ENCODE measurements around the gene ZC3H7A.
"Not testable (repeated sequence)": the region's sequence is repeated elsewhere in the genome, so short reads cannot be mapped to it uniquely, and the experiment has no call there.

Gene ZC3H7A, protein sequence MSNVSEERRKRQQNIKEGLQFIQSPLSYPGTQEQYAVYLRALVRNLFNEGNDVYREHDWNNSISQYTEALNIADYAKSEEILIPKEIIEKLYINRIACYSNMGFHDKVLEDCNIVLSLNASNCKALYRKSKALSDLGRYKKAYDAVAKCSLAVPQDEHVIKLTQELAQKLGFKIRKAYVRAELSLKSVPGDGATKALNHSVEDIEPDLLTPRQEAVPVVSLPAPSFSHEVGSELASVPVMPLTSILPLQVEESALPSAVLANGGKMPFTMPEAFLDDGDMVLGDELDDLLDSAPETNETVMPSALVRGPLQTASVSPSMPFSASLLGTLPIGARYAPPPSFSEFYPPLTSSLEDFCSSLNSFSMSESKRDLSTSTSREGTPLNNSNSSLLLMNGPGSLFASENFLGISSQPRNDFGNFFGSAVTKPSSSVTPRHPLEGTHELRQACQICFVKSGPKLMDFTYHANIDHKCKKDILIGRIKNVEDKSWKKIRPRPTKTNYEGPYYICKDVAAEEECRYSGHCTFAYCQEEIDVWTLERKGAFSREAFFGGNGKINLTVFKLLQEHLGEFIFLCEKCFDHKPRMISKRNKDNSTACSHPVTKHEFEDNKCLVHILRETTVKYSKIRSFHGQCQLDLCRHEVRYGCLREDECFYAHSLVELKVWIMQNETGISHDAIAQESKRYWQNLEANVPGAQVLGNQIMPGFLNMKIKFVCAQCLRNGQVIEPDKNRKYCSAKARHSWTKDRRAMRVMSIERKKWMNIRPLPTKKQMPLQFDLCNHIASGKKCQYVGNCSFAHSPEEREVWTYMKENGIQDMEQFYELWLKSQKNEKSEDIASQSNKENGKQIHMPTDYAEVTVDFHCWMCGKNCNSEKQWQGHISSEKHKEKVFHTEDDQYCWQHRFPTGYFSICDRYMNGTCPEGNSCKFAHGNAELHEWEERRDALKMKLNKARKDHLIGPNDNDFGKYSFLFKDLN

DNA sequence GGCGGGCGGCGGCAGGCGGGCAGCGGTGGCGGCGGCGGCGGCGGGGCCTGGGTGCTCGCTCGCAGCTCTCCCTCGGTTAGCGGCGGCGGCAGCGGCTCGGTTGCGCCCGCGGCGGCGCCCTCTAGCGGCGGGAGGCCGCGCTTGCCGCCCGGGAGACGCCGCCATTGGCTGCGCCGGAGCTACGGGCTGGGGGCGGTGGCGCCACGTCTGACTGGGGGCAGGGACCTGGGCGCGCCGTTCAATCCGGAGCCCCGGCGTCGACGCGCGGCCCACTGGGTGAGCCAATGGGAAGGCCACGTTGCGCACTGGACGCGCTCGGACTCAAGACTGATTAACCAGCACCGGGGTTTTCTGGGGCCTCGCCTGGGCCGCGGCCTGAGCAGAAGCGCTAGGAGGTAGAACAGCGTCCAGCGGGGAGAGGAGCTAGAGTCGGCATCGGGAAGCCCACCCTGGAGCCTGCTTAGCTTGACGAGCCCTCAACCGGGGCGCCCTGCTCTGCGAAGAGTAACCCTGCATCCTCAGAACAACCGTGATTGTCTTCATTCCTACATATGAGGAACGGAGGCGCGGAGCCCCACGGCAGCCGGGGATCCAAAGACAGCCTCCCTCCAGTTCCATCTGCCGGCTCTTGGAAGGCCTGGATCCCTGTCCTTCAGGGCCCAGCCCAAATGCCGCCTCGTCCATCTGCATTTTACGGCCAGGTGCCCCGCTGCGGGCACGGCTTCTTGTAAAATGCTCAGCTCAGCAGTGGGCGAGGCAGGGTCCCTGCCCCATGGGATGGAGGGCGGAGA is at the start of gene ZC3H7A:
Gene ZC3H7A, minus strand, starts transcription at position 93 of the 791 bp plus-strand sequence. CDS start 14,904 bp downstream, outside the sequence.
- peak; percentile 52 to 97 (median 91) for DNase-seq

DNA sequence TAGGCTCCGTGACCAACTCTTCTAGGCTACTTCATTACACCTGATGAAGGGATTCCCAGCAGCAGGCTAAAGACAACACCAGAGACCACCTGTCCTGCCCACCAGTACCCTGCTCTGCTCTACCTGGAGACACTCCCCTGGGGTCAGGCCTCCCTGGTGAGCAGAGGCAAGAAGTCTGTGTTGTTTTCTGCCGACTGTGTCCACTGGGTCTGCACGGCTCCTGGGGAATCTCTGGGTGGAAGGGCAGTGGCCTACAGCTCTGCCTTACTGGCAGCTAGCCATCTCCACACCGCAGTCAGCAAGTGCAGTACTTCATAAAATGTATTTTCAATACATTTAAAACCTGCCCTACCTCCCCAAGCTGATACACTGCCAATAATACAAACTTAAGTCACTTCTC is 47.4 kb upstream of the ZC3H7A start:
- DNase-seq, result no peak

DNA sequence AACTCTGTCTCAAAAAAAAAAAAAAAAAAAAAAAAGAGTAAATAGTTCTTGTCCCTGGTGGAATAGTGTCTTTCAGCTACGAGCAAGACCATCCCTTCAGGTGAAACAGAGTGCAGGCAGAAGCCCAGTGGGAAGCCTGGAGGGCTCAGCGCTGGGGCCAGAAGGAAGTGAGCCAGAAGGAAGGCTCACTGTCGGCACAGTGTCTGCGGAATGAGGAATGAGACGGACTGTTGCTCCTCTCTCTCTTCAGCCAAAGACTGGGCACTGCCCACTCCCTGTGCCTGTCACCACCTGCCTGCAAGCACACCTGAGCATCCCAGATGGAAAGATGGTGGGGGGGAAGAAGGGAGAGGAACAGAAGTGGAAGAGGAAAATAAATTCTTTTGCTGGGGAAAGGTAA is 46.8 kb upstream of the ZC3H7A start:
- peak in 1 of 14 donors; percentile 54 for DNase-seq

DNA sequence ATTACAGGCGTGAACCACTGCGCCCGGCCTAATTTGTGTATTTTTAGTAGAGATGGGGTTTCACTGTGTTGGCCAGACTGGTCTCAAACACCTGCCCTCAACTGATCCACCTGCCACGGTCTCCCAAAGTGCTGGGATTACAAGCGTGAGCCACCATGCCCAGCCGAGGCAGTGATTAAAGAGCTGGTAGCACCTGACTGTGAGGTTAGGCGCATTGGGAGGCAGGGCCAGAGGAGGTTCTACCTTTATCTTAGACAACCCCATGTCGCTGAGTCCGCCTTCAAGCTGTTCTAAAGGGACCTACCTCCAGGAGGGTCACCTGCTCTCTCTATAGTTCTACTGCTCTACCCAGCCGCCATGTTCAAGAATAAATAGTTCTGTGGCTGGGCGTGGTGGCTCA is 46.1 kb upstream of the ZC3H7A start:
- DNase-seq, result no peak

DNA sequence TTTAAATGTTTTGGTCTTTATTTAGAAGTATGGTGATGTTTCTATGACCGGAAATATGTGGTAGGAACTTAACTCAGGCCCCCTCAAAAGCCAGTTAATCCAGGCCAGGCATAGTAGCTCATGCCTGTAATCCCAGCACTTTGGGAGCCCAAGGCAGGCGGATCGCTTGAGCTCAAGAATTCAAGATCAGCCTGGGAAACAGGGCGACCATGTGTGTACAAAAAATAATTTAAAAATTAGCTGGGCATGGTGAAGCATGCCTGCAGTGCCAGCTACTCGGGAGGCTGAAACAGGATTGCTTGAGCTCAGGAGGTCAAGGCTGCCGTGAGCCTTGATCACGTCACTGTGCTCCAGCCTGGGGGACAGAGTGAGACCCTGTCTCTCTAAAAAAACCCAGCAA is 44.0 kb upstream of the ZC3H7A start:
- no peak for DNase-seq

DNA sequence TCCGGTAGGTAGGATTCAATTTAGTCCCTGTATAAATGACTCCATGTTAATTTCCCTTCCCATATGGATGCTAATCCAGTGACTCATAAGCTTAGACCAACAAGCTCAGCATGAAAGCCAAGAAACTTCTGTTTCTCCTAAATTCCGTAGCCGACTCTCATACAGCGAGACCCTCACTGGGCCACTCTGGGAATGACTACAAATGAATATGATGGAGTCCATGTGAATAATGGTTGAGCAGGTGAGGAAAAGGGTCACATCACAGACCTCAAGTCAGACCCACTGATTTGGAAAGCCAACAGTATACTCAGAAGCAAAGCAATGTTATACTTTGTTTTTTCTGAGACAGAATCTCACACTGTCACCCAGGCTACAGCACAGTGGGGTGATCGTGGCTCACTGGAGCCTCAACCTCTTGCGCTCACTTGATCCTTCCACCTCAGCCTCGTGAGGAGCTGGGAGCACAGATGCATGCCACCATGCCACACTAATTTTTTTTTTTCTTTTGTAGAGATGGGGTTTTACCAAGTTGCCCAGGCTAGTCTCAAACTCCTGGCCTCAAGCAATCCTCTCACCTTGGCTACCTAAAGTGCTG is 39.7 kb upstream of the ZC3H7A start:
- DNase-seq, result no peak

DNA sequence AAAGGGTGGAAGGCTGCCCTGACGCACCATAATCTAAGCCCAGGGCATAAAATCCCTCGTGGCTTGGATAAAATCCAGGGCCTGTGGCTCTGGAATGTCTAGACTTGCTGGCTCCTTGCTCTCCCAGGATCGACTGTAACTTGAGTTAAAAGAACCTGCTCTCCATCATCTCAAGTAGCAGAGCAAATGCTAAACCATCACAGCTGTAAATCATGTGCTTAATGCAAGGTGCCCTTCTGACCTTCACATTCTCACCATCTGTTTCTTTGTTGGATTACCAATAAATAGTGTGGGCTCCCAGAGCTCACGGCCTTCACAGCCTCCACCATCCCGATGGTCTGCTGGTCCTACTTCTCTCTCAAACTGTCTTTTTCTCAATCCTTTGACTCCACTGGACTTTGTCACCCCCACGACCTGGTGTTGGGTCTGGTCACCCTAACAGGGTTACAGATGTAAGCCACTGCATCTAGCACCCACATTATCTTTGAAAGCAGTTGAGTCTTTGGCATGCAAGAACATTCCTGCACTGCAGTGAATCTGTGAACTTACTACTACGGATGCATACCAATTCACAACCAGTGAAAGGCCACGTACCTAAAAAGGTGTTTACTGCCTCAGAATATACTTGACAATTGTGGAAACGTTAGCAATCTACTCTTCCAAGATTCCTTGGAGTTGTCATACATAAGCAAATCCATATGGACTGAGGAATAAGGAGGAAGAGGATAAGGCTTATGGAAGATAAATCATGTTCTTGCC is 39.0 kb upstream of the ZC3H7A start:
- DNase-seq, result no peak

DNA sequence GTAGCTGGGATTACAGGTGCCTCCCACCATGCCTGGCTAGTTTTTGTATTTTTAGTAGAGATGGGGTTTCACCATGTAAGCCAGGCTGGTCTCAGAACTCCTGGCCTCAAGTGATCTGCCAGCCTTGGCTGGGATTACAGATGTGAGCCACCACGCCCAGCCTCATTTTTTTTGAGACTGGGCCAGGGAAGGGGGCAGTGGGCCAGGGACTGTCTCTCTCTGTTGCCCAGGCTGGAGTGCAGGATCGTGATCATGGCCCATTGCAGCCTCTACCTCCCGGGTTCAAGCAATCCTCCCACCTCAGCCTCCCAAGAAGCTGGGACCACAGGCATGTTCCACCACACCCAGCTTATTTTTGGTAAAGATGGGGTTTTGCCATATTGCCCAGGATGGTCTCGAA is 38.3 kb upstream of the ZC3H7A start:
- DNase-seq, result no peak

DNA sequence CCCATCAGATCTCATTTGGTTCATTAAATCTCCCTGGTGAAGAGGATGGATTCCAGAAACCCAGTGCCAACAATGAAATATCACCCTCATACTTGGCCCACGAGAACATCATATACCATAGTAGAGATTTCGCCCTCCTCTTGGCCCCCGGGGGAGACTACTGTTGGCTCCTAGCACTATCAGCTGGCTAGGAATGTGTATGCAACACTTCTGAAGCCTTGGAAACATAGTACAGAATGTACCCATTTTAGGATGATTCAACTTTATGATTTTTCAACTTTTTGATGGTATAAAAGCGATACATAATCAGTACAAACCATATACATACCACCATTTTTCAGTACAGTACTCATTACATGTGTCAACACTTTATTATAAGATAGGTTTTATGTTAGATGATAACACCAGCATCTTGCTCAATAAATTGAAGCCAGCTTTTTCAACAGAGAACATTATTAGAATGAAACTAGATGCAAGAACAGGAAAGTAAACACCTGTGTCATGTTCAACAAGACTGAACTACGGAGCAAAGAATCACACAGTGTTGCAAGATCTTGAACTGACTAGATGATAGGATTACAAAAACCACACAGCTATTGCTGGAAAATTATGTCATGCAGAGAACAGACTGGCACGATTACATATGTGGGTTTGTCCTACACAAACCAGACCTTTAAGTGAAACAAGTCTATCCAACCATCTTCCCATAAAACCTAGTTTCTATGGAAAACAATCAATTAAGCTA is 37.1 kb upstream of the ZC3H7A start:
- DNase-seq, result no peak

DNA sequence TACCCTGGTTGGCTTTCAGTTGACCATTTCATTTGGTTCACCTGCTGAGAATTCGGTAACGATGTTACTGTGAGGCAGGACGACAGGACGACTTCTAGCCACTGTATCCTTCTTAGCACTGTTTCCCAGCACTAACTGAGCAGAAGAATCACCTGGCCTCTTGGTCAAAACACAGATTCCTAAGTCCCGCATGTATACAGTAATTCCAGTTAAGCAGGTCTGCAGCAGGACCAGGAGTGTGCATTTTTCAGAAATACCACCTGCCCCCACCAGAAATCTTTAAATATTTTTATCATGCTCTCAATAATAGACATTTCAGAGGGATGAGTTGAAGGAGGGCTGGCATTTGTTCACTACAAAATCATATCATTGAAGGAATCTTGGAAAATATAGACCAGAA is 31.6 kb upstream of the ZC3H7A start:
- DNase-seq, result no peak

DNA sequence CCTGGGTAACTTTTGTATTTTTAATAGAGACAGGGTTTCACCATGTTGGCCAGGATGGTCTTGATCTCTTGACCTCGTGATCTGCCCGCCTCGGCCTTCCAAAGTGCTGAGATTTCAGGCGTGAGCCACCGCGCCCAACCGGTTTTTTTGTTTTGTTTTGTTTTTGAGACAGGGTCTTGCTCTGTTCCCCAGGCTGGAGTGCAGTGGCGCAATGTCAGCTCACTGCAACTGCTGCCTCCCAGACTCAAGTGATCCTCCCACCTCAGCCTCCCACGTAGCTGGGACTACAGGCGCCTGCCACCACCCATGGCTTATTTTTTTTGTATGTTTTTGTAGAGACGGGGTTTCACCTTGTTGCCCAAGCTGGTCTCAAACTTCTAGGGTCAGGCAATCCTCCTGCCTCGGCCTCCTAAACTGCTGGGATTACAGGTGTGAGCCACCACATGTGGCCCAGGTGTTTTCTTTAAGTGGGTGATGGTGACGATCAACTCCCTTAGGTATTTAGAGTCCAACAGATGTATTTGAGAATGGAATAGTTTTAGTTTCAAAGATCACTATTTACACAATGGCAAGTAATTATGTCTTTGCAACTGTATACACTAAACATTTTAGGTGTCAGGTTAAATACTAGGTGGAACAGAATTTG is 28.6 kb upstream of the ZC3H7A start:
- DNase-seq, result not testable (repeated sequence)

DNA sequence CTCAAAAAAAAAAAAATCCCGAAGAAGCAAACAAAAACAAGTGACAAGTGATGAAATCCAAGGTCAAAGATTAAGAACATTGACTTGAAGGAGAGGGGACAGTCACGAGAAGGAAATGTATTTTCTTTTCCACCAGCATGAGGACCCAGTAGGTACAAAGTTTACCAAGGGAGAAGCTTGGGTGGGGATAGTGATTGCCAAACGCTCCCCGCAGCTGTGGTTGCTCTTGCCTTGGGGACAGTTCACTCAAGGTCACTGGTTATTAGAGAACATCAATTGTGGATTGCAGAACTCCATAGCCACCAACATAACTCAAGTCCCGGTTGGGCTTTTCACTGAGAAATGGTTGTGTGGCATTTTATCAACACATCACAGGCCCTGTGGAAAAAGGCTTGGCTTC is 27.3 kb upstream of the ZC3H7A start:
- no peak for DNase-seq

DNA sequence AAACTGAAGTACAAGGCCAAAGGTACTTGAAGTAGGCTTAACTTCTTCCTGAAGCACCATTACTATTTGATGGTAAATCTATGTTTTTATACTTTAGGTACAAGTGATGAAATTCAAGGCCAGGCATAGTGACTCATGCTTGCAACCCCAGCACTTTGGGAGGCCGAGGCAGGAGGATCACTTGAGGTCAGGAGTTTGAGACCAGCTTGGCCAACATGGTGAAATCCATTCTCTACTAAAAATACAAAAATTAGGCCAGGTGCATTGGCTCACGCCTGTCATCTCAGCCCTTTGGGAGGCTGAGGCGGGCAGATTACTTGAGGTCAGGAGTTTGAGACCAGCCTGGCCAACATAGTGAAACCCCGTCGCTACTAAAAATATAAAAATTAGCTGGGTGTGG is 26.6 kb upstream of the ZC3H7A start:
- not testable (repeated sequence) for DNase-seq

DNA sequence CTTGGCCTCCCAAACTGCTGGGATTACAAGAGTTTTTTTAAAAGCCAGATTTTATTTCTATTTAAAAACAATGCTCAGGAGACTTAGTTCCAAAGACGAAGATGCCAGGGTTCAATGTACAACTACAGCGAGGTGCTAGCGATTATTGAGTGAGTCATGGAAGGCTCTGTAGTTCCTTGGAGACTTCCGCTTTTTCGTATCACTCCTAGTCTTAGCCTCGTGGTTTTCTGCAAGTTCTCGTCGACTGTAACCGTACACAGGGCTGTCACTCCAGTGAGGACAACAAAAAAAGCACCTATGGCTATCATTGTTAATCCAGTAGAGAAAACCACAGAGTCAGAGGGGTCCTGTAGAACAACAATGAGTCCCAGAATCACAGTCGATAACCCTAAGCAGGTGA is 22.7 kb upstream of the ZC3H7A start:
- no peak for DNase-seq

DNA sequence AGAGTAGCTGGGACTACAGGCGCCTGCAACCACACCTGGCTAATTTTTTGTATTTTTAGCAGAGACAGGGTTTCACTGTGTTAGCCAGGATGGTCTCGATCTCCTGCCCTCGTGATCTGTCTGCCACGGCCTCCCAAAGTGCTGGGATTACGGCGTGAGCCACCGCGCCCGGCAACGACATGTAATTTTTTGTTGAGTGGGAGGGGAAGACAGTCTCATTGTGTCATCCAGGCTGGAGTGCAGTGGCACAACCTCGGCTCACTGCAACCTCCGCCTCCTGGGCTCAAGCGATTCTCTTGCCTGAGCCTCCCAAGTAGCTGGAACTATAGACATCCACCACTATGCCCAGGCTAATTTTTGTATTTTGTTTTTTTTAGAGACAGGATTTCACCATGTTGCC is 21.9 kb upstream of the ZC3H7A start:
- not testable (repeated sequence) for DNase-seq

DNA sequence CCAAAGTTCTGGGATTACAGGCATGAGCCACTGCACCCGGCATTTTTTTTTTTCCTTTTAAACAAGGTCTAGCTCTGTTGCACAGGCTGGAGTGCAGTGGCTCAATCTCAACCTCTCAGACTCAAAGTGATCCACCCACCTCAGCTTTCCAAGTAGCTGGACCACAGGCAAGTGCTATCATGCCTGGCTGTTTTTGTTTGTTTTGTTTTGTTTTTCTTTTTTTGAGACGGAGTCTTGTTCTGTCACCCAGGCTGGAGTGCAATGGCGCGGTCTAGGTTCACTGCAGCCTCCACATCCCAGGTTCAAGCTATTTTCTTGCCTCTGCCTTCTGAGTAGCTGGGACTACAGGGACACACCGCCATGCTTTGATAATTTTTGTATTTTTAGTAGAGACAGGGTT is 19.1 kb upstream of the ZC3H7A start:
- no peak for DNase-seq

DNA sequence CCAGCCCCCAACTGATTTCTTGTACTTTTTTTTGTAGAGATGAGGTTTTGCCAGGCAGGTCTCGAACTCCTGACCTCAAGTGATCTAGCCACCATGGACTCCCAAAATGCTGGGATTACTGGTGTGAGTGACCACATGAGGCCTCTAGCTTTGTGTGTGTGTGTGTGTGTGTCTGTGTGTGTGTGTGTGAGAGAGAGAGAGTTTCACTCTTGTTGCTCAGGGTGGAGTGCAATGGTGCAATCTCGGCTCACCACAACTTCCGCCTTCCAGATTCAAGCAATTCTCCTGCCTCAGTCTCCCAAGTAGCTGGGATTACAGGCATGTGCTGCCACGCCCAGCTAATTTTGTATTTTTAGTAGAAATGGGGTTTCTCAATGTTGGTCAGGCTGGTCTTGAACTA is 17.7 kb upstream of the ZC3H7A start:
- DNase-seq, result not testable (repeated sequence)

DNA sequence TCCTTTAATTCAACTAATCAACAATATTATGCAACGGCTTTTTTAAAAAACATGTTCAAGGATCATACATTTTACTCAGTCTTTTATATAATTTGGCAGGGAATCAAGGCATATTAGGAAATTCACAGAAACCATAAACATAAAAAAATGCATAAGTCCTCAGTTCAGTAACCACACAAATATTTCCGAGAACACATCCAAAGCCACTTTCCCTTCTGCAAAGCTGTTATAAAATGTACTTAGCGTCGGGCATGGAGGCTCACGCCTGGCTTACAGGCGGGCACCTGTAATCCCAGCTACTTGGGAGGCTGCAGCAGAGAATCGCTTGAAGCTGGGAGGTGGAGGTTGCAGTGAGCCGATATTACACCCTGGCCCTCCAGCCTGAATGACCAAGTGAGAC is 9.7 kb upstream of the ZC3H7A start:
- no peak for DNase-seq

DNA sequence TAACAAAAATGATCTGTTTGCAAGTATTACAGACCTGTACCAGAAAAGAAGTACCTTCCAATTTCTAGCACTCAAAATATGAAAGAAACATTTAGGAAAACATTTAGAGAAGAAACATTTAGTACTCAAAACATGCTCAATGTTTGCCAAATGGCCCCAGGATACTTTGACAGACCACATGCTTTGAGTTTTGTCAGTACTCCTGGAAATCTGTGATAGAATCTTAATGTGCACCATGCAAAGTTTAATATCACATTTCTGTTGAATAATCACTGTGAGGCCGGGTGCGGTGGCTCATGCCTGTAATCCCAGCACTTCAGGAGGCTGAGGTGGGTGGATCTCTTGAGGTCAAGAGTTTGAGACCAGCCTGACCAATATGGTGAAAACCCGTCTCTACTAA is 8.5 kb upstream of the ZC3H7A start:
- DNase-seq, result no peak

DNA sequence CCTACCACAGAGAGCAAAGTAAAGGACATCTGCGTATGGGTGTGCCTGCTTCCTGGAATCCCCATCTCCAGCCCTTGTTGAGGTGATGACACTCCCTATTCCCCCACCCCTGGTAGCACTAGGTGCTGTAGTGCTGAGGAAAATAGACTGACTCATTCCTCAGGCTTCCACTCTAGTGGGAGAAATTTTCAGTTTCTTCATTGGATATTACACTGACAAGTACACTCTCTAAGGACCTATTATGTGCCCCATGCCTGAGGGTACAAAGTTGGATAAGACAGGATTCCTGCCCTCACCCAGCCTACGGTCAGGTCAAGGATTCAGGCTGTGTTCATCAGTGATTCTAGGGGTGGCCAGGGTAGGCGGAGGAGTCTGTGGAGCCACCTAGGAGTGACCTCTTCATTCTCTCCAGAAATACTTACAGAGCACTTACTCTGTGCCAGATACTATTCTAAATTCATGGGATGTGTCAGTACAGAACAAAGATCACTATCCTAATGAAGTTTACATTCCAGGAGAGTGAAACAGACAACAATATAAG is 4.5 kb upstream of the ZC3H7A start:
- DNase-seq, result no peak
